GM23338 (cell line): ENCODE measurements around the gene RBBP7. TPM values are rescaled to one million over a fixed set of nuclear protein-coding genes. Genes with fewer than 3 reads are reported as not detected.

Source experiments
- ATAC-seq: fragments of 200-7000 bp; cut with Tn5 transposase; 3 replicates; pipeline ENCODE4 v1.9.1; 2020
- DNase-seq: peaks from one replicate; pipeline ENCODE4 v3.0.0-alpha.2; 2015; ENCODE audit warnings: low spot score
- H2AFZ ChIP-seq: fragments of 200-600 bp; sonication (generic); 2 replicates; pipeline ENCODE4 v1.8.0; 2016; ENCODE audit warnings: antibody characterized with exemption, mild to moderate bottlenecking, moderate library complexity
- H3F3A ChIP-seq: fragments of 200-600 bp; sonication (generic); replicated peaks from 2 replicates; pipeline ENCODE4 v1.8.0; 2017; ENCODE audit warnings: antibody characterized with exemption, mixed run types, low read depth
- H3K27ac ChIP-seq: fragments of 200-600 bp; sonication (generic); 2 replicates; pipeline ENCODE4 v1.6.1; 2016; ENCODE audit warnings: low read depth
- H3K27me3 ChIP-seq: fragments of 200-600 bp; sonication (generic); 2 replicates; pipeline ENCODE4 v1.8.0; 2016; ENCODE audit warnings: mild to moderate bottlenecking, mixed run types, moderate library complexity; ENCODE audit not compliant: insufficient read depth
- H3K36me3 ChIP-seq: fragments of 200-600 bp; sonication (generic); 2 replicates; pipeline ENCODE4 v1.8.0; 2016; ENCODE audit warnings: mild to moderate bottlenecking; ENCODE audit not compliant: insufficient read depth
- H3K4me1 ChIP-seq: fragments of 200-600 bp; sonication (generic); 2 replicates; pipeline ENCODE4 v1.8.0; 2016; ENCODE audit warnings: mild to moderate bottlenecking, moderate library complexity; ENCODE audit not compliant: insufficient read depth
- H3K4me2 ChIP-seq: fragments of 200-600 bp; sonication (generic); 2 replicates; pipeline ENCODE4 v1.7.1; 2017; ENCODE audit warnings: mixed run types
- H3K4me3 ChIP-seq: fragments of 200-600 bp; sonication (generic); 2 replicates; pipeline ENCODE4 v1.6.1; 2016; ENCODE audit warnings: mixed run types
- H3K79me2 ChIP-seq: fragments of 200-600 bp; sonication (generic); replicated peaks from 2 replicates; pipeline ENCODE4 v1.8.0; 2017; ENCODE audit warnings: mild to moderate bottlenecking; ENCODE audit not compliant: insufficient read depth
- H3K9me2 ChIP-seq: fragments of 200-600 bp; sonication (generic); 2 replicates; pipeline ENCODE4 v1.8.0; 2017; ENCODE audit not compliant: insufficient read depth
- H4K20me1 ChIP-seq: fragments of 200-600 bp; sonication (generic); replicated peaks from 2 replicates; pipeline ENCODE4 v1.8.0; 2017; ENCODE audit warnings: mild to moderate bottlenecking; ENCODE audit not compliant: insufficient read depth
- H3K27ac Mint-ChIP-seq: 2 replicates; pipeline ENCODE4 v1.8.0; 2020; ENCODE audit warnings: inconsistent platforms, mild to moderate bottlenecking, moderate library complexity, mixed read lengths
- H3K27me3 Mint-ChIP-seq: 3 replicates; pipeline ENCODE4 v1.8.0; 2022; ENCODE audit warnings: low read depth, mild to moderate bottlenecking, moderate library complexity, mixed read lengths, inconsistent platforms; ENCODE audit not compliant: insufficient read depth, poor library complexity
- H3K36me3 Mint-ChIP-seq: 3 replicates; pipeline ENCODE4 v1.8.0; 2021; ENCODE audit warnings: low read depth, mild to moderate bottlenecking, inconsistent platforms, moderate library complexity, mixed read lengths
- H3K4me1 Mint-ChIP-seq: 3 replicates; pipeline ENCODE4 v1.8.0; 2020; ENCODE audit warnings: mild to moderate bottlenecking, inconsistent platforms, mixed read lengths
- H3K4me3 Mint-ChIP-seq: 3 replicates; pipeline ENCODE4 v1.8.0; 2021; ENCODE audit warnings: moderate library complexity, mild to moderate bottlenecking, inconsistent platforms, mixed read lengths
- H3K9me3 Mint-ChIP-seq: 3 replicates; pipeline ENCODE4 v1.8.0; 2020; ENCODE audit warnings: moderate library complexity, mild to moderate bottlenecking, inconsistent platforms, mixed read lengths
- CREB1 ChIP-seq: fragments of 250-450 bp; sonication (Bioruptor Pico); IDR thresholded peaks from 2 replicates; pipeline ENCODE4 v1.5.0; 2020; ENCODE audit warnings: low read depth, mild to moderate bottlenecking, moderate library complexity
- CTCF ChIP-seq, 2 experiments: fragments of 200-600 bp in 1 of 2; sonication (generic) in 1 of 2; conservative IDR thresholded peaks; 2 replicates each; pipeline versions ENCODE4 v1.5.1 to v1.6.1; 2016 to 2017; ENCODE audit warnings: antibody characterized with exemption in 2 of 2, low read depth in 2 of 2, mild to moderate bottlenecking in 2 of 2, moderate library complexity in 1 of 2
- EZH2 ChIP-seq: fragments of 200-600 bp; sonication (generic); IDR thresholded peaks from one replicate; pipeline ENCODE4 v1.8.0; 2017; ENCODE audit warnings: antibody characterized with exemption, mild to moderate bottlenecking, low read depth; ENCODE audit not compliant: unreplicated experiment
- EZH2phosphoT487 ChIP-seq: fragments of 200-600 bp; sonication (generic); IDR thresholded peaks from one replicate; pipeline ENCODE4 v1.8.1; 2018; ENCODE audit warnings: antibody characterized with exemption; ENCODE audit not compliant: unreplicated experiment
- JUNB ChIP-seq: IDR thresholded peaks from one replicate; pipeline ENCODE4 v1.6.1; 2016; ENCODE audit warnings: antibody characterized with exemption; ENCODE audit not compliant: unreplicated experiment
- NANOG ChIP-seq: IDR thresholded peaks from 2 replicates; pipeline ENCODE4 v1.6.1; 2016; ENCODE audit warnings: antibody characterized with exemption, borderline replicate concordance
- POLR2AphosphoS5 ChIP-seq: IDR thresholded peaks from 2 replicates; pipeline ENCODE4 v1.6.1; 2016; ENCODE audit warnings: antibody characterized with exemption, low read depth
- REST ChIP-seq: IDR thresholded peaks from one replicate; pipeline ENCODE4 v1.6.1; 2018; ENCODE audit warnings: antibody characterized with exemption; ENCODE audit not compliant: unreplicated experiment
- STAT1 ChIP-seq: IDR thresholded peaks from one replicate; pipeline ENCODE4 v1.6.1; 2016; ENCODE audit warnings: antibody characterized with exemption; ENCODE audit not compliant: unreplicated experiment
- ZNF114 ChIP-seq: fragments of 250-450 bp; sonication (Bioruptor Pico); IDR thresholded peaks from 2 replicates; pipeline ENCODE4 v1.5.0; 2020; ENCODE audit warnings: mild to moderate bottlenecking, moderate library complexity
- ZNF331 ChIP-seq: fragments of 250-450 bp; sonication (Bioruptor Pico); IDR thresholded peaks from 2 replicates; pipeline ENCODE4 v1.5.0; 2020; ENCODE audit warnings: low read depth, mild to moderate bottlenecking, moderate library complexity
- polyA plus RNA-seq: library from polyadenylated mRNA; unstranded; fragments of >200 nt; fragmentation: Nextera tagmentation; extraction: Ambion mirVana; gene quantifications from 2 replicates; pipeline ENCODE4 v1.2.1, GENCODE V29; 2016
- total RNA-seq: library from RNA; depleted of rRNA; stranded (reverse); fragments of >200 nt; shearing (Covaris generic); gene quantifications from 2 replicates; pipeline ENCODE4 v1.2.3, GENCODE V29; 2014
- TF ChIP-seq, protein P1 (sequence below): fragments of 250-450 bp; sonication (Bioruptor Pico); IDR thresholded peaks from 2 replicates; pipeline ENCODE4 v1.5.0; 2020; ENCODE audit warnings: mild to moderate bottlenecking, moderate library complexity
- TF ChIP-seq, protein P2 (sequence below): IDR thresholded peaks from 2 replicates; pipeline ENCODE4 v1.6.1; 2016; ENCODE audit warnings: antibody characterized with exemption

RBBP7 gene
- total and polyA plus RNA-seq, 2 experiments from 2014 or later = 111 to 167 TPM

GRCh38 chrX:16914058-16914457 is 43.9 kb upstream of the RBBP7 start:
- H3K4me3 Mint-ChIP-seq = no peak overlapping the region
- no peaks in the 10 kb centered on the region for H3K9me3 Mint-ChIP-seq
- Histone ChIP-seq H3K79me2 (no peaks in the 10 kb centered on the region), H3K27me3 (no peaks in the 10 kb centered on the region), H3K4me3 (no peak overlapping the region), H3F3A (no peaks in the 10 kb centered on the region), H3K27ac (no peak overlapping the region), H3K4me1 (no peaks in the 10 kb centered on the region), H4K20me1 (no peaks in the 10 kb centered on the region), H3K4me2 (no peak overlapping the region), H3K9me2 (no peaks in the 10 kb centered on the region), H2AFZ (no peak overlapping the region), H3K36me3 (no peaks in the 10 kb centered on the region)
- H3K36me3 Mint-ChIP-seq = no peaks in the 10 kb centered on the region
- ATAC-seq (no peak), DNase-seq (no peak)
- H3K27me3 Mint-ChIP-seq = peaks cover 2% of the 10 kb centered on the region
- peak overlapping the region; percentile 39; the same call in 1 of the 2 replicates for H3K27ac Mint-ChIP-seq
- no peak for TF ChIP-seq STAT1
- no peak for TF ChIP-seq CREB1 (CRISPR knock-in tag)
- TF ChIP-seq EZH2phosphoT487 = no peak
- TF ChIP-seq JUNB = no peak
- TF ChIP-seq REST = no peak
- TF ChIP-seq CTCF (conservative IDR thresholded peaks at IDR 0.05; ENCODE audit: low read depth in 2 of 2) = no peak
- TF ChIP-seq ZNF331 (CRISPR knock-in tag) = no peak
- no peak for TF ChIP-seq NANOG
- TF ChIP-seq, protein P1, sequence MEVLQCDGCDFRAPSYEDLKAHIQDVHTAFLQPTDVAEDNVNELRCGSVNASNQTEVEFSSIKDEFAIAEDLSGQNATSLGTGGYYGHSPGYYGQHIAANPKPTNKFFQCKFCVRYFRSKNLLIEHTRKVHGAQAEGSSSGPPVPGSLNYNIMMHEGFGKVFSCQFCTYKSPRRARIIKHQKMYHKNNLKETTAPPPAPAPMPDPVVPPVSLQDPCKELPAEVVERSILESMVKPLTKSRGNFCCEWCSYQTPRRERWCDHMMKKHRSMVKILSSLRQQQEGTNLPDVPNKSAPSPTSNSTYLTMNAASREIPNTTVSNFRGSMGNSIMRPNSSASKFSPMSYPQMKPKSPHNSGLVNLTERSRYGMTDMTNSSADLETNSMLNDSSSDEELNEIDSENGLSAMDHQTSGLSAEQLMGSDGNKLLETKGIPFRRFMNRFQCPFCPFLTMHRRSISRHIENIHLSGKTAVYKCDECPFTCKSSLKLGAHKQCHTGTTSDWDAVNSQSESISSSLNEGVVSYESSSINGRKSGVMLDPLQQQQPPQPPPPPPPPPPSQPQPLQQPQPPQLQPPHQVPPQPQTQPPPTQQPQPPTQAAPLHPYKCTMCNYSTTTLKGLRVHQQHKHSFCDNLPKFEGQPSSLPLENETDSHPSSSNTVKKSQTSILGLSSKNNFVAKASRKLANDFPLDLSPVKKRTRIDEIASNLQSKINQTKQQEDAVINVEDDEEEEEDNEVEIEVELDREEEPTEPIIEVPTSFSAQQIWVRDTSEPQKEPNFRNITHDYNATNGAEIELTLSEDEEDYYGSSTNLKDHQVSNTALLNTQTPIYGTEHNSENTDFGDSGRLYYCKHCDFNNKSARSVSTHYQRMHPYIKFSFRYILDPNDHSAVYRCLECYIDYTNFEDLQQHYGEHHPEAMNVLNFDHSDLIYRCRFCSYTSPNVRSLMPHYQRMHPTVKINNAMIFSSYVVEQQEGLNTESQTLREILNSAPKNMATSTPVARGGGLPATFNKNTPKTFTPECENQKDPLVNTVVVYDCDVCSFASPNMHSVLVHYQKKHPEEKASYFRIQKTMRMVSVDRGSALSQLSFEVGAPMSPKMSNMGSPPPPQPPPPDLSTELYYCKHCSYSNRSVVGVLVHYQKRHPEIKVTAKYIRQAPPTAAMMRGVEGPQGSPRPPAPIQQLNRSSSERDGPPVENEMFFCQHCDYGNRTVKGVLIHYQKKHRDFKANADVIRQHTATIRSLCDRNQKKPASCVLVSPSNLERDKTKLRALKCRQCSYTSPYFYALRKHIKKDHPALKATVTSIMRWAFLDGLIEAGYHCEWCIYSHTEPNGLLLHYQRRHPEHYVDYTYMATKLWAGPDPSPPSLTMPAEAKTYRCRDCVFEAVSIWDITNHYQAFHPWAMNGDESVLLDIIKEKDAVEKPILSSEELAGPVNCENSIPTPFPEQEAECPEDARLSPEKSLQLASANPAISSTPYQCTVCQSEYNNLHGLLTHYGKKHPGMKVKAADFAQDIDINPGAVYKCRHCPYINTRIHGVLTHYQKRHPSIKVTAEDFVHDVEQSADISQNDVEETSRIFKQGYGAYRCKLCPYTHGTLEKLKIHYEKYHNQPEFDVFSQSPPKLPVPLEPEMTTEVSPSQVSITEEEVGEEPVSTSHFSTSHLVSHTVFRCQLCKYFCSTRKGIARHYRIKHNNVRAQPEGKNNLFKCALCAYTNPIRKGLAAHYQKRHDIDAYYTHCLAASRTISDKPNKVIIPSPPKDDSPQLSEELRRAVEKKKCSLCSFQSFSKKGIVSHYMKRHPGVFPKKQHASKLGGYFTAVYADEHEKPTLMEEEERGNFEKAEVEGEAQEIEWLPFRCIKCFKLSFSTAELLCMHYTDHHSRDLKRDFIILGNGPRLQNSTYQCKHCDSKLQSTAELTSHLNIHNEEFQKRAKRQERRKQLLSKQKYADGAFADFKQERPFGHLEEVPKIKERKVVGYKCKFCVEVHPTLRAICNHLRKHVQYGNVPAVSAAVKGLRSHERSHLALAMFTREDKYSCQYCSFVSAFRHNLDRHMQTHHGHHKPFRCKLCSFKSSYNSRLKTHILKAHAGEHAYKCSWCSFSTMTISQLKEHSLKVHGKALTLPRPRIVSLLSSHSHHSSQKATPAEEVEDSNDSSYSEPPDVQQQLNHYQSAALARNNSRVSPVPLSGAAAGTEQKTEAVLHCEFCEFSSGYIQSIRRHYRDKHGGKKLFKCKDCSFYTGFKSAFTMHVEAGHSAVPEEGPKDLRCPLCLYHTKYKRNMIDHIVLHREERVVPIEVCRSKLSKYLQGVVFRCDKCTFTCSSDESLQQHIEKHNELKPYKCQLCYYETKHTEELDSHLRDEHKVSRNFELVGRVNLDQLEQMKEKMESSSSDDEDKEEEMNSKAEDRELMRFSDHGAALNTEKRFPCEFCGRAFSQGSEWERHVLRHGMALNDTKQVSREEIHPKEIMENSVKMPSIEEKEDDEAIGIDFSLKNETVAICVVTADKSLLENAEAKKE (CRISPR knock-in tag) = no peak
- TF ChIP-seq ZNF114 (CRISPR knock-in tag) = no peak
- no peak for TF ChIP-seq EZH2
- TF ChIP-seq, protein P2, sequence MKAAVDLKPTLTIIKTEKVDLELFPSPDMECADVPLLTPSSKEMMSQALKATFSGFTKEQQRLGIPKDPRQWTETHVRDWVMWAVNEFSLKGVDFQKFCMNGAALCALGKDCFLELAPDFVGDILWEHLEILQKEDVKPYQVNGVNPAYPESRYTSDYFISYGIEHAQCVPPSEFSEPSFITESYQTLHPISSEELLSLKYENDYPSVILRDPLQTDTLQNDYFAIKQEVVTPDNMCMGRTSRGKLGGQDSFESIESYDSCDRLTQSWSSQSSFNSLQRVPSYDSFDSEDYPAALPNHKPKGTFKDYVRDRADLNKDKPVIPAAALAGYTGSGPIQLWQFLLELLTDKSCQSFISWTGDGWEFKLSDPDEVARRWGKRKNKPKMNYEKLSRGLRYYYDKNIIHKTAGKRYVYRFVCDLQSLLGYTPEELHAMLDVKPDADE = no peak
- no peak for TF ChIP-seq POLR2AphosphoS5
- no peaks in the 10 kb centered on the region for H3K4me1 Mint-ChIP-seq
